ENCODE measurements around the gene TBL1XR1. TPM values are rescaled to one million over a fixed set of nuclear protein-coding genes. Genes with fewer than 3 reads are reported as not detected.
A peak's percentile ranks its signal among the peaks of the same experiment; 100 is the strongest.

Gene TBL1XR1
- total RNA-seq, 1 experiment from 2014 or later, result 192 TPM

DNA sequence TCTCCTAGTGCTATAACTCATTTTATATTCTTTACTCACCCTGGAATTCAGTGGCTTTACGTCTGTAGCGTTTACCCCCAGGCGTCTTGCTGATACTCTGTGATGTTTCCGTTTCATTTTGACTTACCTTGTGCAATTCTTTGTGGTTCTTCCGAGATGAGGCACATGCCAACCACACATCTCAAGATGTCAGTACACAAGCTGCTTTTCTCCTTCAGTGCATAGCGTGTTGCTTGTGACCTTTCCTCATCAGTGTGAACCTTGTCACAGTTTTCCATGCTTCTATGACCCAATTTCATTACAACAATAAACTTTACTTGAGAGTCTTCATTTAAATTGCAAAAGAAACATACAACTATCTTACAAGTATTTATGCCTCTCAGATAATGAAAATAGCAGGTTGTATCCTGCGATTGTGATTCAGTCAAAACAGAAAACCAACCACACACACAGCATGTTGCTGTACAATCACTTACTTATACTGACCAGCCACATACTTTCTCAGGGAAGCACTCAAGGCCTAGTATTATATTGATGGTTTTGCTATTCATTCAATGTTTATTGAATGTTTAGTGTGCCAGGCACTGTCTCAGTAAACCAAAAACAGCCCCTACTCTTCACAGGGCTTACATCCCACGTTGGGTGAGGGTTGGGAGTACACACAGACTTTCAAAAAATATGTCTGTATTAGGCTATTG lies 4.6 kb upstream of the TBL1XR1 start:
- Histone ChIP-seq H3K4me1 (ENCODE audit: control insufficient read depth, insufficient read depth, low read length) (peaks cover 29% of the 10 kb centered on the region), H3K27me3 (ENCODE audit: control insufficient read depth, insufficient read depth, low read length) (no peaks in the 10 kb centered on the region), H3K4me3 (ENCODE audit: low read depth in 2 of 2, low read length in 2 of 2) (no peak overlapping the region), H3K27ac (ENCODE audit: low read length) (peak overlapping the region; percentile 100), H3K9me3 (ENCODE audit: control insufficient read depth, insufficient read depth, low read depth, low read length) (no peaks in the 10 kb centered on the region), H3K36me3 (ENCODE audit: control insufficient read depth, insufficient read depth, low read length) (no peaks in the 10 kb centered on the region; the same call in 1 of the 2 replicates)
- no peak for DNase-seq (ENCODE audit: low read depth, low spot score)
- ChIA-PET POLR2A (no interaction called here), CTCF (no interaction called here)
- TF ChIP-seq REST (IDR thresholded peaks at IDR 0.05; ENCODE audit: insufficient read depth in 1 of 2, low read depth in 2 of 2, low read length in 1 of 2), result no peak
- TF ChIP-seq TCF7L2 (IDR thresholded peaks at IDR 0.05; ENCODE audit: low read depth, low read length), result no peak
- TF ChIP-seq, protein P1, sequence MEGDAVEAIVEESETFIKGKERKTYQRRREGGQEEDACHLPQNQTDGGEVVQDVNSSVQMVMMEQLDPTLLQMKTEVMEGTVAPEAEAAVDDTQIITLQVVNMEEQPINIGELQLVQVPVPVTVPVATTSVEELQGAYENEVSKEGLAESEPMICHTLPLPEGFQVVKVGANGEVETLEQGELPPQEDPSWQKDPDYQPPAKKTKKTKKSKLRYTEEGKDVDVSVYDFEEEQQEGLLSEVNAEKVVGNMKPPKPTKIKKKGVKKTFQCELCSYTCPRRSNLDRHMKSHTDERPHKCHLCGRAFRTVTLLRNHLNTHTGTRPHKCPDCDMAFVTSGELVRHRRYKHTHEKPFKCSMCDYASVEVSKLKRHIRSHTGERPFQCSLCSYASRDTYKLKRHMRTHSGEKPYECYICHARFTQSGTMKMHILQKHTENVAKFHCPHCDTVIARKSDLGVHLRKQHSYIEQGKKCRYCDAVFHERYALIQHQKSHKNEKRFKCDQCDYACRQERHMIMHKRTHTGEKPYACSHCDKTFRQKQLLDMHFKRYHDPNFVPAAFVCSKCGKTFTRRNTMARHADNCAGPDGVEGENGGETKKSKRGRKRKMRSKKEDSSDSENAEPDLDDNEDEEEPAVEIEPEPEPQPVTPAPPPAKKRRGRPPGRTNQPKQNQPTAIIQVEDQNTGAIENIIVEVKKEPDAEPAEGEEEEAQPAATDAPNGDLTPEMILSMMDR (IDR thresholded peaks at IDR 0.05), result no peak
- TF ChIP-seq SIN3A (IDR thresholded peaks at IDR 0.05; ENCODE audit: borderline replicate concordance, insufficient read depth, low read depth, low read length), result no peak
- TF ChIP-seq POLR2AphosphoS5 (IDR thresholded peaks at IDR 0.05; ENCODE audit: low read depth, low read length), result no peak
- no peak for ATAC-seq
- intact Hi-C loops (cut with micrococcal nuclease; ENCODE audit: unreplicated experiment), result no loop called here
- in situ Hi-C loops (cut with HindIII; ENCODE audit: low pct_unique_long_range_greater_than_20kb, low sequenced_read_pairs), result no loop called here
- BruUV-seq (replicated peaks), result no TSS peak

GRCh38 chr3:177199206-177199760 lies 2.0 kb upstream of the TBL1XR1 start:
- POLR2A ChIA-PET, result interaction anchor here (0.8 to 1.0 kb wide), 2 partner anchors 158 to 169 kb away, joined by 3 to 9 read pairs; no protein-coding TSS in a partner anchor
- 0 out of 2 replicates have a peak, but pooled peaks have one; percentile 2 for ATAC-seq
- Histone ChIP-seq H3K27me3 (ENCODE audit: control insufficient read depth, insufficient read depth, low read length) (no peaks in the 10 kb centered on the region), H3K9me3 (ENCODE audit: control insufficient read depth, insufficient read depth, low read depth, low read length) (no peaks in the 10 kb centered on the region), H3K27ac (ENCODE audit: low read length) (peak overlapping the region; percentile 100), H3K4me3 (ENCODE audit: low read depth in 2 of 2, low read length in 2 of 2) (peak overlapping the region; percentile 0 to 71; a peak in 2 of 4 replicates), H3K4me1 (ENCODE audit: control insufficient read depth, insufficient read depth, low read length) (peaks cover 33% of the 10 kb centered on the region), H3K36me3 (ENCODE audit: control insufficient read depth, insufficient read depth, low read length) (no peaks in the 10 kb centered on the region; the same call in 1 of the 2 replicates)
- BruUV-seq (replicated peaks), result no TSS peak
- intact Hi-C loops (cut with micrococcal nuclease; ENCODE audit: unreplicated experiment), result loop anchor here (1.0 to 10.0 kb wide), 4 partner anchors 161 to 1186 kb away; no protein-coding TSS in a partner anchor
- in situ Hi-C loops (cut with HindIII; ENCODE audit: low pct_unique_long_range_greater_than_20kb, low sequenced_read_pairs), result no loop called here
- no peak for DNase-seq (ENCODE audit: low read depth, low spot score)
- peak; percentile 13; the same call in 1 of the 2 replicates for TF ChIP-seq TCF7L2 (IDR thresholded peaks at IDR 0.05; ENCODE audit: low read depth, low read length)
- TF ChIP-seq REST (IDR thresholded peaks at IDR 0.05; ENCODE audit: insufficient read depth in 1 of 2, low read depth in 2 of 2, low read length in 1 of 2), result no peak
- CTCF ChIA-PET, result interaction anchor here (0.5 kb wide), 1 partner anchor 38 kb away, joined by 5 read pairs; no protein-coding TSS in a partner anchor

Measured in Panc1 (cell line).